ENCODE data around the gene SPON1.

GRCh38 chr11:13929395-13929891, 33.1 kb upstream of the SPON1 start:
- TF ChIP-seq, protein P1, sequence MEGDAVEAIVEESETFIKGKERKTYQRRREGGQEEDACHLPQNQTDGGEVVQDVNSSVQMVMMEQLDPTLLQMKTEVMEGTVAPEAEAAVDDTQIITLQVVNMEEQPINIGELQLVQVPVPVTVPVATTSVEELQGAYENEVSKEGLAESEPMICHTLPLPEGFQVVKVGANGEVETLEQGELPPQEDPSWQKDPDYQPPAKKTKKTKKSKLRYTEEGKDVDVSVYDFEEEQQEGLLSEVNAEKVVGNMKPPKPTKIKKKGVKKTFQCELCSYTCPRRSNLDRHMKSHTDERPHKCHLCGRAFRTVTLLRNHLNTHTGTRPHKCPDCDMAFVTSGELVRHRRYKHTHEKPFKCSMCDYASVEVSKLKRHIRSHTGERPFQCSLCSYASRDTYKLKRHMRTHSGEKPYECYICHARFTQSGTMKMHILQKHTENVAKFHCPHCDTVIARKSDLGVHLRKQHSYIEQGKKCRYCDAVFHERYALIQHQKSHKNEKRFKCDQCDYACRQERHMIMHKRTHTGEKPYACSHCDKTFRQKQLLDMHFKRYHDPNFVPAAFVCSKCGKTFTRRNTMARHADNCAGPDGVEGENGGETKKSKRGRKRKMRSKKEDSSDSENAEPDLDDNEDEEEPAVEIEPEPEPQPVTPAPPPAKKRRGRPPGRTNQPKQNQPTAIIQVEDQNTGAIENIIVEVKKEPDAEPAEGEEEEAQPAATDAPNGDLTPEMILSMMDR (IDR thresholded peaks at IDR 0.05) = no peak
- no peak for TF ChIP-seq EP300 (IDR thresholded peaks at IDR 0.05)
